H9 (cell line): ENCODE data around the gene OCIAD2. TPM values are rescaled to one million over a fixed set of nuclear protein-coding genes. Genes with fewer than 3 reads are reported as not detected.

Experiments used
- DNase-seq: peaks from one replicate; pipeline ENCODE4 v3.0.0-alpha.2; 2017
- H2AFZ ChIP-seq: one replicate; pipeline ENCODE4 v1.6.1; 2013; ENCODE audit warnings: mild to moderate bottlenecking, low read length, control low read depth, moderate library complexity
- H2AK5ac ChIP-seq: 2 replicates; pipeline ENCODE4 v1.6.1; 2013; ENCODE audit warnings: low read length, control low read depth, mixed read lengths; ENCODE audit not compliant: insufficient read length
- H2BK120ac ChIP-seq: one replicate; pipeline ENCODE4 v1.6.1; 2013; ENCODE audit warnings: low read depth, mild to moderate bottlenecking, low read length, control low read depth, inconsistent platforms; ENCODE audit not compliant: poor library complexity, severe bottlenecking
- H2BK12ac ChIP-seq: 2 replicates; pipeline ENCODE4 v1.6.1; 2013; ENCODE audit warnings: low read length, control low read depth, mixed read lengths, low read depth; ENCODE audit not compliant: insufficient read length
- H2BK15ac ChIP-seq: 2 replicates; pipeline ENCODE4 v1.6.1; 2013; ENCODE audit warnings: low read depth, low read length, control low read depth
- H2BK20ac ChIP-seq: one replicate; pipeline ENCODE4 v1.6.1; 2013; ENCODE audit warnings: low read depth, mild to moderate bottlenecking, low read length, control low read depth, inconsistent platforms; ENCODE audit not compliant: poor library complexity, severe bottlenecking
- H2BK5ac ChIP-seq: 2 replicates; pipeline ENCODE4 v1.6.1; 2013; ENCODE audit warnings: low read length, control low read depth, mixed read lengths; ENCODE audit not compliant: insufficient read length
- H3K14ac ChIP-seq: 2 replicates; pipeline ENCODE4 v1.6.1; 2013; ENCODE audit warnings: low read length, control low read depth; ENCODE audit not compliant: insufficient read depth
- H3K18ac ChIP-seq: 2 replicates; pipeline ENCODE4 v1.6.1; 2013; ENCODE audit warnings: low read depth, mild to moderate bottlenecking, mixed read lengths, low read length, control low read depth; ENCODE audit not compliant: insufficient read length
- H3K23ac ChIP-seq: 2 replicates; pipeline ENCODE4 v1.6.1; 2013; ENCODE audit warnings: low read length, control low read depth, mixed read lengths, low read depth; ENCODE audit not compliant: insufficient read length
- H3K23me2 ChIP-seq: 2 replicates; pipeline ENCODE4 v1.6.1; 2013; ENCODE audit warnings: low read depth, mild to moderate bottlenecking, mixed read lengths, low read length, control low read depth; ENCODE audit not compliant: insufficient read length, poor library complexity, severe bottlenecking
- H3K27ac ChIP-seq: 2 replicates; pipeline ENCODE4 v1.5.1; 2013; ENCODE audit warnings: low read length, control low read depth, mixed read lengths, low read depth; ENCODE audit not compliant: insufficient read length
- H3K27me3 ChIP-seq: 2 replicates; pipeline ENCODE4 v1.6.1; 2013; ENCODE audit warnings: low read length, control low read depth, inconsistent platforms; ENCODE audit not compliant: insufficient read depth
- H3K4ac ChIP-seq: 2 replicates; pipeline ENCODE4 v1.6.1; 2013; ENCODE audit warnings: low read depth, mild to moderate bottlenecking, control low read depth, inconsistent platforms, low read length, moderate library complexity
- H3K4me1 ChIP-seq: 2 replicates; pipeline ENCODE4 v1.6.1; 2013; ENCODE audit warnings: low read length, control low read depth, inconsistent platforms; ENCODE audit not compliant: insufficient read depth
- H3K4me2 ChIP-seq: 2 replicates; pipeline ENCODE4 v1.6.1; 2013; ENCODE audit warnings: low read length, control low read depth, mixed read lengths; ENCODE audit not compliant: insufficient read length, insufficient read depth
- H3K56ac ChIP-seq: 2 replicates; pipeline ENCODE4 v1.6.1; 2013; ENCODE audit warnings: low read depth, mild to moderate bottlenecking, mixed read lengths, low read length, control low read depth; ENCODE audit not compliant: insufficient read length
- H3K79me1 ChIP-seq: 2 replicates; pipeline ENCODE4 v1.6.1; 2013; ENCODE audit warnings: low read depth, mild to moderate bottlenecking, moderate library complexity, low read length, control low read depth, inconsistent platforms; ENCODE audit not compliant: insufficient read depth, poor library complexity, severe bottlenecking
- H3K79me2 ChIP-seq: 2 replicates; pipeline ENCODE4 v1.6.1; 2013; ENCODE audit warnings: low read length, control low read depth, inconsistent platforms; ENCODE audit not compliant: insufficient read depth
- H3K9ac ChIP-seq: 2 replicates; pipeline ENCODE4 v1.6.1; 2013; ENCODE audit warnings: low read length, control low read depth, mixed read lengths; ENCODE audit not compliant: insufficient read length; ENCODE audit errors: extremely low read depth
- H3K9me3 ChIP-seq: one replicate; pipeline ENCODE4 v1.6.1; 2013; ENCODE audit warnings: low read depth, low read length, inconsistent platforms; ENCODE audit not compliant: control insufficient read depth
- H3T11ph ChIP-seq: one replicate; pipeline ENCODE4 v1.6.1; 2013; ENCODE audit warnings: mild to moderate bottlenecking, low read length, control low read depth, inconsistent platforms
- H4K20me1 ChIP-seq: one replicate; pipeline ENCODE4 v1.6.1; 2013; ENCODE audit not compliant: control insufficient read depth, insufficient read length, insufficient read depth
- H4K5ac ChIP-seq: 2 replicates; pipeline ENCODE4 v1.6.1; 2013; ENCODE audit warnings: low read depth, mild to moderate bottlenecking, mixed read lengths, low read length, control low read depth; ENCODE audit not compliant: insufficient read length
- H4K8ac ChIP-seq: replicated peaks from 2 replicates; pipeline ENCODE4 v1.6.1; 2013; ENCODE audit warnings: low read length, control low read depth, mixed read lengths, low read depth; ENCODE audit not compliant: insufficient read length
- H4K91ac ChIP-seq: 2 replicates; pipeline ENCODE4 v1.6.1; 2013; ENCODE audit warnings: low read depth, mild to moderate bottlenecking, moderate library complexity, mixed read lengths, low read length, control low read depth; ENCODE audit not compliant: insufficient read length
- H3K27ac Mint-ChIP-seq, 3 experiments: 2 replicates in 2 of 3; 3 replicates in 1 of 3; pipeline ENCODE4 v1.8.0; 2020 to 2021; ENCODE audit warnings: mixed read lengths in 3 of 3, mild to moderate bottlenecking in 1 of 3, moderate library complexity in 1 of 3
- H3K27me3 Mint-ChIP-seq: 2 replicates; pipeline ENCODE4 v1.8.0; 2021; ENCODE audit warnings: low read depth, mild to moderate bottlenecking, moderate library complexity, mixed read lengths
- H3K36me3 Mint-ChIP-seq, 3 experiments: 2 replicates in 2 of 3; 3 replicates in 1 of 3; pipeline ENCODE4 v1.8.0; 2020 to 2021; ENCODE audit warnings: low read depth in 3 of 3, mixed read lengths in 3 of 3; ENCODE audit not compliant: insufficient read depth in 1 of 3
- H3K4me1 Mint-ChIP-seq, 2 experiments: 2 replicates each; pipeline ENCODE4 v1.8.0; 2020; ENCODE audit warnings: mixed read lengths in 2 of 2
- H3K4me3 Mint-ChIP-seq, 2 experiments: 2 replicates in 1 of 2; 3 replicates in 1 of 2; pipeline ENCODE4 v1.8.0; 2020 to 2021; ENCODE audit warnings: mild to moderate bottlenecking in 2 of 2, mixed read lengths in 2 of 2, moderate library complexity in 1 of 2
- H3K9me3 Mint-ChIP-seq, 2 experiments: 2 replicates in 1 of 2; 3 replicates in 1 of 2; pipeline ENCODE4 v1.8.0; 2020; ENCODE audit warnings: mild to moderate bottlenecking in 2 of 2, mixed read lengths in 2 of 2, moderate library complexity in 1 of 2
- WGBS: extraction: QIAGEN DNeasy Blood & Tissue Kit; methylation state at CpG from one replicate; pipeline ENCODE4 v1.1.7; 2013; ENCODE audit warnings: missing lambda C conversion rate, low lambda C conversion rate, mixed read lengths; ENCODE audit not compliant: insufficient read length; ENCODE audit errors: extremely low coverage; 5-methylcytosine and 5-hydroxymethylcytosine counted together
- total RNA-seq: library from RNA; stranded (reverse); gene quantifications from 2 replicates; pipeline ENCODE4 v1.2.1, GENCODE V29; 2021
- TF ChIP-seq, protein P1 (sequence below): fragments of 200-600 bp; sonication (generic); conservative IDR thresholded peaks from 3 replicates; pipeline ENCODE4 v1.8.0; 2021; ENCODE audit warnings: antibody characterized with exemption, mild to moderate bottlenecking

The OCIAD2 gene
- total RNA-seq, 1 experiment from 2014 or later = 108 TPM

DNA sequence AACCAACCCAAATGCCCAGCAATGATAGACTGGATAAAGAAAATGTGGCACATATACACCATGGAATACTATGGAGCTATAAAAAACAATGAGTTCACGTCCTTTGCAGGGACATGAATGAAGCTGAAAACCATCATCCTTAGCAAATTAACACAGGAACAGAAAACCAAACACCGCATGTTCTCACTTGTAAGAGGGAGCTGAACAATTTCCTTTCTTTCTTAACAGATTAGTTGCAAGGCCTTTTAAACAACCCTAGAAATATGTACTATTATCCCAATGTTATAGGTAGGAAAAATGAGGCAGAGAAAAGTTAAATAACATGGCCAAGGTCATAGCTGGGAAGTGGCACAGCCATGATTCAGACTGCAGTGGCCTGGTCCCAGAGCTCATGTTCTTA, 5.8 kb upstream of the OCIAD2 start:
- Mint-ChIP-seq H3K36me3 (no peaks in the 10 kb centered on the region), H3K27me3 (no peaks in the 10 kb centered on the region), H3K4me1 (peaks cover 3 to 6% of the 10 kb centered on the region in 2 experiments; a peak in 3 of 4 replicates), H3K4me3 (no peak overlapping the region), H3K27ac (no peak overlapping the region), H3K9me3 (no peaks in the 10 kb centered on the region)
- Histone ChIP-seq H3K23me2 (no peaks in the 10 kb centered on the region), H3K23ac (no peak overlapping the region), H3K79me2 (no peaks in the 10 kb centered on the region), H3K4me1 (no peaks in the 10 kb centered on the region), H3K27ac (no peak overlapping the region), H3K14ac (no peak overlapping the region), H4K20me1 (no peaks in the 10 kb centered on the region), H4K8ac (no peak overlapping the region), H3K4me2 (no peak overlapping the region), H2AK5ac (no peak overlapping the region), H3K4ac (no peak overlapping the region), H2BK5ac (no peak overlapping the region), H4K5ac (no peak overlapping the region), H2BK120ac (no peak overlapping the region), H3K9ac (no peak overlapping the region), H4K91ac (no peak overlapping the region), H3K56ac (no peak overlapping the region), H3K9me3 (no peaks in the 10 kb centered on the region), H2BK12ac (no peak overlapping the region), H2BK15ac (no peak overlapping the region), H2AFZ (no peak overlapping the region), H3K79me1 (no peaks in the 10 kb centered on the region), H3T11ph (no peak overlapping the region), H3K27me3 (no peaks in the 10 kb centered on the region), H2BK20ac (no peak overlapping the region), H3K18ac (no peak overlapping the region)
- whole genome bisulfite sequencing = no CpG with 5 or more reads among the region's 2 CpGs
- DNase-seq = no peak
- TF ChIP-seq, protein P1, sequence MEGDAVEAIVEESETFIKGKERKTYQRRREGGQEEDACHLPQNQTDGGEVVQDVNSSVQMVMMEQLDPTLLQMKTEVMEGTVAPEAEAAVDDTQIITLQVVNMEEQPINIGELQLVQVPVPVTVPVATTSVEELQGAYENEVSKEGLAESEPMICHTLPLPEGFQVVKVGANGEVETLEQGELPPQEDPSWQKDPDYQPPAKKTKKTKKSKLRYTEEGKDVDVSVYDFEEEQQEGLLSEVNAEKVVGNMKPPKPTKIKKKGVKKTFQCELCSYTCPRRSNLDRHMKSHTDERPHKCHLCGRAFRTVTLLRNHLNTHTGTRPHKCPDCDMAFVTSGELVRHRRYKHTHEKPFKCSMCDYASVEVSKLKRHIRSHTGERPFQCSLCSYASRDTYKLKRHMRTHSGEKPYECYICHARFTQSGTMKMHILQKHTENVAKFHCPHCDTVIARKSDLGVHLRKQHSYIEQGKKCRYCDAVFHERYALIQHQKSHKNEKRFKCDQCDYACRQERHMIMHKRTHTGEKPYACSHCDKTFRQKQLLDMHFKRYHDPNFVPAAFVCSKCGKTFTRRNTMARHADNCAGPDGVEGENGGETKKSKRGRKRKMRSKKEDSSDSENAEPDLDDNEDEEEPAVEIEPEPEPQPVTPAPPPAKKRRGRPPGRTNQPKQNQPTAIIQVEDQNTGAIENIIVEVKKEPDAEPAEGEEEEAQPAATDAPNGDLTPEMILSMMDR = no peak
